ENCODE results near the gene OPN5. TPM values are rescaled to one million over a fixed set of nuclear protein-coding genes. Genes with fewer than 3 reads are reported as not detected.

OPN5 gene
- total and polyA plus RNA-seq, 2 donors (not counting 3 experiments of a cell fraction or from before 2014, with no cell fraction given), result not detected

- DNase-seq (ENCODE audit: low read depth, low spot score) (no peak), FAIRE-seq (no peak)
- H3K36me3 ChIP-seq (ENCODE audit: control insufficient read depth in 2 of 2, extremely low read depth in 1 of 2, insufficient read depth in 2 of 2, low read length in 2 of 2), result no peaks in the 10 kb centered on the region
- no peaks in the 10 kb centered on the region for H3K4me1 ChIP-seq (ENCODE audit: control insufficient read depth, extremely low read depth, insufficient read depth, low read length)
- no peak overlapping the region for H3K27ac ChIP-seq (ENCODE audit: insufficient read depth, low read depth, low read length)
- H3K4me3 ChIP-seq (replicated peaks in 1 of 3; ENCODE audit: insufficient read depth in 1 of 3, low read depth in 1 of 3, low read length in 3 of 3), result no peak overlapping the region
- no peak overlapping the region for H3K4me2 ChIP-seq (ENCODE audit: insufficient read depth, low read length)
- no peaks in the 10 kb centered on the region for H3K9me1 ChIP-seq (replicated peaks; ENCODE audit: control insufficient read depth, extremely low read depth, insufficient read depth, low read length)
- POLR2A ChIA-PET, result no interaction called here
- H3K9me3 ChIP-seq (replicated peaks; ENCODE audit: control insufficient read depth, insufficient read depth, low read length), result no peaks in the 10 kb centered on the region
- H3K9ac ChIP-seq (replicated peaks; ENCODE audit: extremely low read depth, insufficient read depth, low read length), result no peak overlapping the region
- no peaks in the 10 kb centered on the region for H4K20me1 ChIP-seq (replicated peaks; ENCODE audit: control insufficient read depth, extremely low read depth, insufficient read depth, low read length)
- H3K27me3 ChIP-seq (ENCODE audit: control insufficient read depth in 2 of 2, insufficient read depth in 2 of 2, low read length in 2 of 2), result no peaks in the 10 kb centered on the region
- intact Hi-C loops (cut with micrococcal nuclease) (no loop called here), dilution Hi-C loops (cut with MboI; ENCODE audit: extremely low pct_ligation_motif_present, low sequenced_read_pairs) (no loop called here)
- CTCF ChIA-PET, result no interaction called here
- TF ChIP-seq, protein P1, sequence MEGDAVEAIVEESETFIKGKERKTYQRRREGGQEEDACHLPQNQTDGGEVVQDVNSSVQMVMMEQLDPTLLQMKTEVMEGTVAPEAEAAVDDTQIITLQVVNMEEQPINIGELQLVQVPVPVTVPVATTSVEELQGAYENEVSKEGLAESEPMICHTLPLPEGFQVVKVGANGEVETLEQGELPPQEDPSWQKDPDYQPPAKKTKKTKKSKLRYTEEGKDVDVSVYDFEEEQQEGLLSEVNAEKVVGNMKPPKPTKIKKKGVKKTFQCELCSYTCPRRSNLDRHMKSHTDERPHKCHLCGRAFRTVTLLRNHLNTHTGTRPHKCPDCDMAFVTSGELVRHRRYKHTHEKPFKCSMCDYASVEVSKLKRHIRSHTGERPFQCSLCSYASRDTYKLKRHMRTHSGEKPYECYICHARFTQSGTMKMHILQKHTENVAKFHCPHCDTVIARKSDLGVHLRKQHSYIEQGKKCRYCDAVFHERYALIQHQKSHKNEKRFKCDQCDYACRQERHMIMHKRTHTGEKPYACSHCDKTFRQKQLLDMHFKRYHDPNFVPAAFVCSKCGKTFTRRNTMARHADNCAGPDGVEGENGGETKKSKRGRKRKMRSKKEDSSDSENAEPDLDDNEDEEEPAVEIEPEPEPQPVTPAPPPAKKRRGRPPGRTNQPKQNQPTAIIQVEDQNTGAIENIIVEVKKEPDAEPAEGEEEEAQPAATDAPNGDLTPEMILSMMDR (IDR thresholded peaks at IDR 0.05; ENCODE audit: extremely low read depth in 1 of 2, insufficient read depth in 1 of 2, low read depth in 1 of 2, low read length in 2 of 2), result no peak
- TF ChIP-seq GATA2 (IDR thresholded peaks at IDR 0.05; ENCODE audit: insufficient read depth, insufficient read length, low read depth, low read length), result no peak
- no peak for TF ChIP-seq MAX (IDR thresholded peaks at IDR 0.05; ENCODE audit: insufficient read depth, insufficient read length)
- TF ChIP-seq JUN (IDR thresholded peaks at IDR 0.05; ENCODE audit: borderline replicate concordance, insufficient read depth, insufficient read length, low read depth), result no peak
- no peak for TF ChIP-seq MYC (IDR thresholded peaks at IDR 0.05; ENCODE audit: low read depth, low read length)
- no peak for TF ChIP-seq FOS (IDR thresholded peaks at IDR 0.05; ENCODE audit: borderline replicate concordance, insufficient read depth, low read length)
- no peak for TF ChIP-seq POLR2AphosphoS5 (IDR thresholded peaks at IDR 0.05; ENCODE audit: insufficient read depth, low read depth, low read length)
- TF ChIP-seq EZH2 (IDR thresholded peaks at IDR 0.05; ENCODE audit: borderline replicate concordance, low read depth, low read length, severe bottlenecking), result no peak
- no peak for TF ChIP-seq POLR2A (IDR thresholded peaks at IDR 0.05; ENCODE audit: low read depth, low read length)
- H2AFZ ChIP-seq (ENCODE audit: low read depth, low read length), result no peak overlapping the region
- BruUV-seq (replicated peaks), result no TSS peak
- no peaks in the 10 kb centered on the region for H3K79me2 ChIP-seq (ENCODE audit: control insufficient read depth, insufficient read depth, low read length)
Measured at GRCh38 chr6:47854971-47855370, 73.1 kb downstream of the OPN5 start.

All from endothelial cell of umbilical vein (primary cell).